Ovary (tissue), 3 donors: Measurements from ENCODE around the gene GCKR.

Experiments
- CTCF ChIP-seq, 3 donors: fragments of 450-650 bp in 2 of 3; fragments of 200-600 bp in 1 of 3; IDR thresholded peaks; one replicate each; pipeline versions ENCODE4 v1.5.1 to v1.8.0; 2016 to 2022; ENCODE audit warnings: antibody characterized with exemption in 3 of 3, mild to moderate bottlenecking in 1 of 3
- EP300 ChIP-seq: sonication (generic); formaldehyde crosslinking; IDR thresholded peaks from one replicate; pipeline ENCODE4 v1.6.1; 2017; ENCODE audit warnings: antibody characterized with exemption
- POLR2A ChIP-seq: fragments of 450-650 bp; IDR thresholded peaks from one replicate; pipeline ENCODE4 v1.6.1; 2017; ENCODE audit warnings: antibody characterized with exemption, mild to moderate bottlenecking, moderate library complexity
- donor health status: DM: no; HTN: no; CAD: no.

- TF ChIP-seq CTCF (IDR thresholded peaks at IDR 0.05) = no peak
- no peak for TF ChIP-seq POLR2A
- TF ChIP-seq EP300 = no peak
These were observed 21.6 kb downstream of the GCKR start for GRCh38 chr2:27518113-27518781.
